ENCODE data around the gene RNASE8. TPM values are rescaled to one million over a fixed set of nuclear protein-coding genes. Genes with fewer than 3 reads are reported as not detected.

Gene RNASE8
- total RNA-seq, 1 experiment from 2014 or later, result not detected

DNA sequence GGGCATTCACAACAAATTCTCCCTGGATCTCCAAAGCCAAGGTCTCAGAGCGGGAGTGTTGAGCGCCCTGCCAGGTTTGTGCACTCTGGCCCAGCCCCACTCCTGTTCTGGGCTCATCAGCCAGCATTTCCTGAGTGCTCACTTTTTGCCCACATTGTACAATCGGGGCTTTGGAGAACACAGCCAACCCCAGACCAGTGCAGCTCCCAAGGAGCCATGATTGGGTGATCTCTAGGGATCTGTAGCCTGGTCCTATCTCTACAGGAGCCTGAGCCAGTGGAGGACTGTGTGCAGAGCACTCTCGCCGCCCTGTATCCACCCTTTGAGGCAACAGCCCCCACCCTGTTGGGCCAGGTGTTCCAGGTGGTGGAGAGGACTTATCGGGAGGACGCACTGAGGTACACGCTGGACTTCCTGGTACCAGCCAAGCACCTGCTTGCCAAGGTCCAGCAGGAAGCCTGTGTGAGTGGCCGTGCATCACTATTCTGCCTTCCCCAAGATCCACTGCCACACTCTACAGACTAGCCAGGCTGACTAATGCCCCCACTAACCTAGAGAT, 15.2 kb downstream of the RNASE8 start:
- DNase-seq (ENCODE audit: low spot score), result no peak

DNA sequence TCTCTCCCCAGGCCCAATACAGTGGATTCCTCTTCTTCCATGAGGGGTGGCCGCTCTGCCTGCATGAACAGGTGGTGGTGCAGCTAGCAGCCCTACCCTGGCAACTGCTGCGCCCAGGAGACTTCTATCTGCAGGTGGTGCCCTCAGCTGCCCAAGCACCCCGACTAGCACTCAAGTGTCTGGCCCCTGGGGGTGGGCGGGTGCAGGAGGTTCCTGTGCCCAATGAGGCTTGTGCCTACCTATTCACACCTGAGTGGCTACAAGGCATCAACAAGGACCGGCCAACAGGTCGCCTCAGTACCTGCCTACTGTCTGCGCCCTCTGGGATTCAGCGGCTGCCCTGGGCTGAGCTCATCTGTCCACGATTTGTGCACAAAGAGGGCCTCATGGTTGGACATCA, 16.3 kb downstream of the RNASE8 start:
- DNase-seq (ENCODE audit: low spot score), result no peak

DNA sequence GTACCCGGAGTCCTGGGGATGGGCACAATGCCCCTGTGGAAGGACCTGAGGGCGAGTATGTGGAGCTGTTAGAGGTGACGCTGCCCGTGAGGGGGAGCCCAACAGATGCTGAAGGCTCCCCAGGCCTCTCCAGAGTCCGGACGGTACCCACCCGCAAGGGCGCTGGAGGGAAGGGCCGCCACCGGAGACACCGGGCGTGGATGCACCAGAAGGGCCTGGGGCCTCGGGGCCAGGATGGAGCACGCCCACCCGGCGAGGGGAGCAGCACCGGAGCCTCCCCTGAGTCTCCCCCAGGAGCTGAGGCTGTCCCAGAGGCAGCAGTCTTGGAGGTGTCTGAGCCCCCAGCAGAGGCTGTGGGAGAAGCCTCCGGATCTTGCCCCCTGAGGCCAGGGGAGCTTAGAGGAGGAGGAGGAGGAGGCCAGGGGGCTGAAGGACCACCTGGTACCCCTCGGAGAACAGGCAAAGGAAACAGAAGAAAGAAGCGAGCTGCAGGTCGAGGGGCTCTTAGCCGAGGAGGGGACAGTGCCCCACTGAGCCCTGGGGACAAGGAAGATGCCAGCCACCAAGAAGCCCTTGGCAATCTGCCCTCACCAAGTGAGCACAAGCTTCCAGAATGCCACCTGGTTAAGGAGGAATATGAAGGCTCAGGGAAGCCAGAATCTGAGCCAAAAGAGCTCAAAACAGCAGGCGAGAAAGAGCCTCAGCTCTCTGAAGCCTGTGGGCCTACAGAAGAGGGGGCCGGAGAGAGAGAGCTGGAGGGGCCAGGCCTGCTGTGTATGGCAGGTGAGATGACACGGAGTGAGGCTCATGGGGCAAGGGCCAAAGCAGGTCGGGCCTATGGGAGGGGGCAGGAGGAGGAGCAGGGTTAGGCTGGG, 17.0 kb downstream of the RNASE8 start:
- no peak for DNase-seq (ENCODE audit: low spot score)

DNA sequence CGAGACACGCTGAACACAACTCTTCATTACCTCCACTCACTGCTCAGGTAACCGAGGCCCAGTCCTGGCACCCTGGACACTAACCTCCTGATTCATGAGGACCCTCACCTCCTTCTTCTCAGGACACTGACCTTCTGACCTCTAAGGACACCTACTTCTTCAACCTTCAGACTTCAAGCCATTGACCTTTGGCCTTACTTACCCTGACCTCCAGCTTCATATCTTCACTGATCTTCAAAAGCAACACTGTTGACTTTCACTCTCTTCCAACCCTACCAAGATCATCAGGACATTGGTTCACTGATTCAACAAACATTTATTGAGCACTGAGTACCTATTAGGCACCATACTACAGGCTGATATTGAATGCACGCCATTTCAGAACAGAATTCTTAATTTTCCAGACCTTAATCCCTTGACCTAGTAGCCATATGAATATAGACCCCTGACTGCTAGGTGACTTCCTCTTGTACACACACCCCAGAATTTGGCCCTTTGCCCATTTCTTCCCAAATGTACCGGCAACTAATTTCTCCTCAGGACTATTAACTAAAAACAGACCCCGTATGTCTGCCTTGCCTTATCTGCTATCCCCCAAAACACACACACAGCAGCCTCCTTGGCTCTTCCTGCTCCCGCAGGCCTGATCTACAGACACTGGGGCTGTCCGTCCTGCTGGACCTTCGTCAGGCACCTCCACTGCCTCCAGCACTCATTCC, 18.3 kb downstream of the RNASE8 start:
- DNase-seq (ENCODE audit: low spot score), result no peak

DNA sequence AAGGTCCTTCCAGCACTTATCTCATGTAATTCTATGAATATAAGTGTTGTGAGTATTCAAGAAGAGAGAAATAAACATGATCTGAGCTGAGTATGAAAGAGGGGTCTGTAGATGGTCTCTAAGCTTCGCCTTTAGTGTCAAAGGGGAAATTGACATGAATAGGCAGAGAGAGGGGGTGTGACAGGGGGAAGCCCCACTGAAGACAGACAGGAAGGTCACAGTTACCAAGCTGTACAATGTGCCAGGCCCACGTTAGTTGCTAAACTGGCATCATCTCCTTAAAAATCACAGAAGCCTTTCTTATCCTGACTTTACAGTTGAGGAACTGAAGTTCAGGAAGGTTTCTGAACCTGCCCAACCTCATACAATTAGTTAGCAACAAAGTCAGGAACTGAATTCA, 20.1 kb downstream of the RNASE8 start:
- DNase-seq (ENCODE audit: low spot score), result no peak

DNA sequence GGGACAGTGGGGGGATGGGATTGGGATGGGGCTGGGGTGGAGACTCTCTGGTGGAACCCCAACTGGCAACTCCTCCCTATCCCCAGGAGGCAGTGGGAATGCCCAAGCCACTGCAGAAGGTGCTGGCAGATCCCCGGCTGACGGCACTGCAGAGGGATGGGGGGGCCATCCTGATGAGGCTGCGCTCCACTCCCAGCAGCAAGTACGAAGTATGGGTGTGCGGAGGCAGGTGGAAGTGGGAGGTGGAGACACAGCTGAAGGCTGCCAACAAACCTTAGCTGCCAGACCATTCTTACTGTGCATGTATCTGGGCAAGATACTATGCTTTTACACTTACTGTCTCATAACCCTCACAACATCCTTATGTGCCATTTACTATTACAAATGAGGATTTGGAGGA, 20.7 kb downstream of the RNASE8 start:
- DNase-seq (ENCODE audit: low spot score), result no peak

DNA sequence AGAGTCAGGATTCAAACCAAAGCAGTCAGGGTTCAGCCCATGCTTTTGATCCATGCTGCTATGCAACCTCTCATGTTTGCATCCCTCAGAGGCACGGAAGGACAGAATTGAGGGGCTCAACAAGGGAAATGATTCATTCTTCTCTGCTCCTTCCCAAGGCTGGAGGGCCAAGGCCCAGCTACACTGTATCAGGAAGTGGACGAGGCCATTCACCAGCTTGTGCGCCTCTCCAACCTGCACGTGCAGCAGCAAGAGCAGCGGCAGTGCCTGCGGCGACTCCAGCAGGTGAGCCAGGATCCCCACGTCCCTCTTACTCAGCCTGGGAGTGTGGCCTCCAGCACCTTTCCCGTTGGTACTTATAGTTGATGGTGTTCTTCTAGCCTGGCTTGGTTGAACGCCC, 21.1 kb downstream of the RNASE8 start:
- no peak for DNase-seq (ENCODE audit: low spot score)

DNA sequence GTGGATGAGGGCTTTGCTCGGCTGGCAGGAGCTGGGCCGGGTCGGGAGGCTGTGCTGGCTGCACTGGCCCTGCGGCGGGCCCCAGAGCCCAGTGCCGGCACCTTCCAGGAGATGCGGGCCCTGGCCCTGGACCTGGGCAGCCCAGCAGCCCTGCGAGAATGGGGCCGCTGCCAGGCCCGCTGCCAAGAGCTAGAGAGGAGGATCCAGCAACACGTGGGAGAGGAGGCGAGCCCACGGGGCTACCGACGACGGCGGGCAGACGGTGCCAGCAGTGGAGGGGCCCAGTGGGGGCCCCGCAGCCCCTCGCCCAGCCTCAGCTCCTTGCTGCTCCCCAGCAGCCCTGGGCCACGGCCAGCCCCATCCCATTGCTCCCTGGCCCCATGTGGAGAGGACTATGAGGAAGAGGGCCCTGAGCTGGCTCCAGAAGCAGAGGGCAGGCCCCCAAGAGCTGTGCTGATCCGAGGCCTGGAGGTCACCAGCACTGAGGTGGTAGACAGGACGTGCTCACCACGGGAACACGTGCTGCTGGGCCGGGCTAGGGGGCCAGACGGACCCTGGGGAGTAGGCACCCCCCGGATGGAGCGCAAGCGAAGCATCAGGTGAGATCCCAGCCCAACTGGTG, 24.0 kb downstream of the RNASE8 start:
- no peak for DNase-seq (ENCODE audit: low spot score)

DNA sequence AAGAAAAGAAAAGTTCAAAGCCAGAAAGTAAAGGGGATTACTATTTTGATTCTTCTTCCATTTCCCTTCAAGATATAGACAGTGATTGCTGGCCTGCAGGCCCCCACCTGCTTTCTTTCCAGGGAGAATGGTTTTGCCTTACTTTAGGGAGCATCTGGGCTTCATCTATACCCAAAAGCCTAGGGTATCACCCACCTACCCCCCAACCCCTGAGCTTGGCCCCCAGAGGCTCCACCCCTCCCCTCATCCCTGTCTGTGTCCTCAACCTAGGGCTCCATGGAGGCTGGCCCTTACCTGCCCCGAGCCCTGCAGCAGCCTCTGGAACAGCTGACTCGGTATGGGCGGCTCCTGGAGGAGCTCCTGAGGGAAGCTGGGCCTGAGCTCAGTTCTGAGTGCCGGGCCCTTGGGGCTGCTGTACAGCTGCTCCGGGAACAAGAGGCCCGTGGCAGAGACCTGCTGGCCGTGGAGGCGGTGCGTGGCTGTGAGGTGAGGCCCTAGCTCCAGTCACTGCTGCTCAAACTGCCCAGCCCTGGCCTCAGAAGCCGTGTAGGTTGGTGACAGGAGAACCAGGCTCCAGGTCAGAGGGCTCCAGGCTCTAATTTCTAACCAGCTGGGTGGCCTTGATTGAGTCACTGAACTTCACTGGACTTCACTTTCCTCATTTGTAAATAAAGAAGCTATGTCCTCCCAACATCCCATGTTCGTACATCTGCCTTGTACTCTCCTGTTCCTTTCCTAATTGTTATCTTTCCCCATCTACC, 26.1 kb downstream of the RNASE8 start:
- DNase-seq (ENCODE audit: low spot score), result no peak

DNA sequence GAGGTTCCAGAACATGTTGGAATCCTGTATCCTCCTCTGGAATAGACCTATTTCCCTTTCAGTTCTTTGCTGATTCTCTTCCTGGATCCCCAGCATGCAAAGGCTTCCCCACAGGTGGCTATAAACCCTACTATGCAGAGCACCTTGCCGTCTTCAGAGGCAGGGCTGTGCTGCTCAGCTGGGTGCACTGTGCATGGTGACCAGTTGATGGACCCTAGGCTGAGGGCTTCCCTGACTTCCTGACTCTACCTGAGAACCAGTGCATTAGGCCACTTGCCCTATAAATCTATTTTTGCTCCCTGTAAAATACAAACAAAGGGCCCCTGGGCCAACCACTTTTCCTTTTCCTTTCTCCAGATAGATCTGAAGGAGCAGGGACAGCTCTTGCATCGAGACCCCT, 26.8 kb downstream of the RNASE8 start:
- no peak for DNase-seq (ENCODE audit: low spot score)

DNA sequence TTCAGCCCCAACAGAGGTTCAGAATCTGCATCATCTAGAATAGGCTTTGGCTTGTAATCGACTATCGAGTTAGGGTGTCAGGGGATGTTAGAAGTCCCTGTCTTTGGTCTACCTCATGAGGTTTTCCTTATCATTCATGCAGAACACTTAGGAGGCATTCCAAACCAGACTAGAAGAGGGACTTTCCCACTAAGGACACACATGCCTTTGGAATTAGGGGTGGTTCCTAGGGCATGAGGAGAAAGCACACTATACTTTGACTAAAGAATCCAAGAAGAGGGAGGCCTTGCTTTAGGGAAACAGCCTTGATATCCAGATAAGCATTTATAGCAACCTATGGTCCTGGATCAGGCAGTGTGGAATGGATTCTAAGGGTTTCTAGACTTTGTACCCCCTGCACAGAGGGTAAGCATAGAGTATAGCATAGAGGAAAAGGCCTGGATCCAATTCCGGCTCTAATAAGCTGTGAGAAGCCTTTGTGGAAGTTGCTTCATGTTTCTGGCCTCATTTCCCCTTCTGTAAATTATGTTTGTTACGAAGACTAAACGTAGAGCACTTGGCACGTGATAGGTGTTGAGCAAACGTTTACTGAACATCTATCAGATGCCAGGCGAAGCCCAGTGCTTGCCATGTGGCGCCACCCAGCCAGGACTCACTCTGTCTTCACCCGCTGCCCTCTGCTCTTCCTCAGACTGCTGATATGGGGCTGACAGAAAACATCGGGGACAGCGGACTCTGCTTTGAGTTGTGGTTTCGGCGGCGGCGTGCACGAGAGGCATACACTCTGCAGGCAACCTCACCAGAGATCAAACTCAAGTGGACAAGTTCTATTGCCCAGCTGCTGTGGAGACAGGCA, 27.6 kb downstream of the RNASE8 start:
- no peak for DNase-seq (ENCODE audit: low spot score)

DNA sequence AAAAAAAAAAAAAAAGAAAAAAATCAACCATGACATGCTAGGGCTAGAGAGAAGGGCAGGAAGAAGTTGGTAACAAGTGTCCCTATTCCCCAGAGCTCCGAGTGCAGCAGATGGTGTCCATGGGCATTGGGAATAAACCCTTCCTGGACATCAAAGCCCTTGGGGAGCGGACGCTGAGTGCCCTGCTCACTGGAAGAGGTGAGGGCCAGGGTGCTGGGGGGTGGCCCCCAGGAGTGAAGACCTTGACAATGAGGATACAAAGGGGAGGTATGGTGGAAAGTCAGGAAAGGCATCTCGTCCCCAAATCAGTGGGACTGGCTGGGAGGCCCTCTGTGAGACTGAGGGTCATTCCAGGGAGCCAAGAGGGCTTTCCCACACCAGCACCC, 29.3 kb downstream of the RNASE8 start:
- DNase-seq (ENCODE audit: low spot score), result no peak

DNA sequence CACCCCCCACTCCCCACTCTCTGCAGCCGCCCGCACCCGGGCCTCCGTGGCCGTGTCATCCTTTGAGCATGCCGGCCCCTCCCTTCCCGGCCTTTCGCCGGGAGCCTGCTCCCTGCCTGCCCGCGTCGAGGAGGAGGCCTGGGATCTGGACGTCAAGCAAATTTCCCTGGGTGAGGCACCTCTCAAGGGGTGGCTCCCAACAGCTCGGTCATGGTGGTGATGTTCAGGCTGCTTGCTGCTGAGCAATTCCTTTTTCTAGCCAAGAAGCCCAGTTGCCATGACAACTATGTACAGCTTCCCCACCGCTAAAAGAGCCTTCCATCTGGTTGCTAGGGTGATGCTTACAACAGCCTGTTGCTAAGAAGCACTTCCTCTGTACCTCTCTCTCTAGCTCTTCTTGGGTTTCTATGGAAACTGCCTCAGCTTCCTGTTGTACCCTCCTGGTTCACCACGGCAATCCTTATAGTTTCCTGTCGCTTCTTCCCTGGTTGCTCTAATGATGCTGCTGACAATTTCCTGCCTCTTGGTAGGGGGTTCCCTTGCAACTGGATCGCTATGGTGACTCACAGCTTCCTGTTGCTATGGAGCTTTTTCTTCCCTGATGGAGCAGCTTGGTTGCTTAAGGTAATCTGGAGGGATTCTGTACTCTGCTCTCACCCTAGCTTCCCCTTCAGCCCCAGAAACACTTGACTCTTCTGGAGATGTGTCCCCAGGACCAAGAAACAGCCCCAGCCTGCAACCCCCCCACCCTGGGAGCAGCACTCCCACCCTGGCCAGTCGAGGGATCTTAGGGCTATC, 29.9 kb downstream of the RNASE8 start:
- DNase-seq (ENCODE audit: low spot score), result no peak

DNA sequence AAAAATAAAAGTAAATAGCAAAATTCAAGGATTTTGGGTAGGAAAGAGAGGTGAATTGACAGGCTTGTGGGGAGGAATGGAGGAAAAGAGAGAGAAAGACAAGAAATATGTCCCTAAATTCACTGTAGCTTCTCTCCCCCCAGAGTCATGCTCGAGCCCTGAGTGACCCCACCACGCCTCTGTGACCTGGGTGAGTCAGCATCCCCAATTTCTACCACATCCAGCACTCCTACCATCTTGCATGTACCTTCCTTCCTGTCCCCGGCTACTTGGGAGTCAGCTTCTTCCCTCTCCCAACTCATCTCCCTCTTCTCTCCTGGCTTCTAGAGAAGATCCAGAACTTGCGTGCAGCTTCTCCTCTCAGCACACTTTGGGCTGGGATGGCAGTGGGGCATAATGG, 31.1 kb downstream of the RNASE8 start:
- DNase-seq (ENCODE audit: low spot score), result no peak

DNA sequence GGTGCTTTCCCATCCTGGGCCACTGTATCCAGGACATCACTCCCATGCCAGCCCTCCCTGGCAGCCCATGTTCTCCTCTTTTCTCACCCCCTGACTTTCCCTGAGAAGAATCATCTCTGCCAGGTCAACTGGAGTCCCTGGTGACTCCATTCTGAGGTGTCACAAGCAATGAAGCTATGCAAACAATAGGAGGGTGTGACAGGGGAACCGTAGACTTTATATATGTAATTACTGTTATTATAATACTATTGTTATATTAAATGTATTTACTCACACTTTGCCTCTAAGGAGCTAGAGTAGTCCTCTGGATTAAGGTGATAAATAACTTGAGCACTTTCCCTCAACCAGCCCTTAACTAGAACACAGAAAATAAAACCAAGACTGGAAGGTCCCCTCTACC, 31.6 kb downstream of the RNASE8 start:
- DNase-seq (ENCODE audit: low spot score), result no peak

DNA sequence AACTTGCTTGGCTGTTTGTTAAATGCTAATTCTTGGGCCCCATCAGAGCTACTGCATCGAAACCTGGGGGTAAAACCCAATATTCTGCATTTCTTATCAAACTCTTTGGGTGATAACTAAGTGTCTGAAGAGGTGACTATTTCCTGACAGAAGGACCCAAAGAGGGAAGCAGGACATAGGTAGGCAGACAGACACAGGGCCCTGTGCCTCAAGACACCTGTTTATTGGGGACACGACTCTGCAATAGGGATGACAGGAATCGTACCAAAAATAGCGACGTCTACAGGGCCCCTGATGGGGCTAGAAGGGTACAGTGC, 32.2 kb downstream of the RNASE8 start:
- DNase-seq (ENCODE audit: low spot score), result no peak

DNA sequence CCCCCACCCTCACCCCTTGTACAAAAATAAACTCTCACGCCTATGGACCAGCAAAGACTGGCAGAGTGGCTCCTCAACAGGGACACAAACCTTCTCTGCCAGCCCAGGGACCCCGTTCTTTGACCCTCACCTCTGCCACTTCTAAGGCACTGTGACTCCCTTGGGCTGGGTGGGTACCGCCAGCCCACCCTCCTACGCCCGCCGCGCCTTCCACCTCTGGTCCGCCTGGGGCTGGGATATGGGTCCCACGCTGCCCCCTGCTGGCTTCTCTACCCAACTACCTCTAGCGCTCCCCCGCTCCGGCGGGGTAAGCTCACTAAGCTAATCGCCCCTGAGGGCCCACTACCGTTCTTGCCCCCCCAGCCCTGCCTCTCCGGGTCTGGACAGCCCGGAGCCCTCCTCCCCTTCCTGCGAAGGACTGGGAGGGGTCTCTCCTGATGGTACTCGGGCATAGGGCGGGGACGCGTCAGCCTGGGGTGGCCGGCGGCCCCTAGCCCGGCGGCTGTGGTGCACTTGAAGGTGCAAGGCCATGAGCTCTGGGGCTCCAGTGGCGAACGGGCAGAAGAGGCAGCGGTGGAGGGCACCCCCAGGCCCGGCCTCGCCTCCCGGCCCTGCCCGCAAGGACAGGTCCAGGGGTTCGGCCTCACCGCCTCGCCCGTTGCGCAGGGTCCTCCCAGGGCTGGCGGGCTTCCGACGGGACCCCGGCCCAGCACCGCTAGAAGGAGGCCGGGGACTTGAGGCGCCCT, 32.7 kb downstream of the RNASE8 start:
- DNase-seq (ENCODE audit: low spot score), result no peak

DNA sequence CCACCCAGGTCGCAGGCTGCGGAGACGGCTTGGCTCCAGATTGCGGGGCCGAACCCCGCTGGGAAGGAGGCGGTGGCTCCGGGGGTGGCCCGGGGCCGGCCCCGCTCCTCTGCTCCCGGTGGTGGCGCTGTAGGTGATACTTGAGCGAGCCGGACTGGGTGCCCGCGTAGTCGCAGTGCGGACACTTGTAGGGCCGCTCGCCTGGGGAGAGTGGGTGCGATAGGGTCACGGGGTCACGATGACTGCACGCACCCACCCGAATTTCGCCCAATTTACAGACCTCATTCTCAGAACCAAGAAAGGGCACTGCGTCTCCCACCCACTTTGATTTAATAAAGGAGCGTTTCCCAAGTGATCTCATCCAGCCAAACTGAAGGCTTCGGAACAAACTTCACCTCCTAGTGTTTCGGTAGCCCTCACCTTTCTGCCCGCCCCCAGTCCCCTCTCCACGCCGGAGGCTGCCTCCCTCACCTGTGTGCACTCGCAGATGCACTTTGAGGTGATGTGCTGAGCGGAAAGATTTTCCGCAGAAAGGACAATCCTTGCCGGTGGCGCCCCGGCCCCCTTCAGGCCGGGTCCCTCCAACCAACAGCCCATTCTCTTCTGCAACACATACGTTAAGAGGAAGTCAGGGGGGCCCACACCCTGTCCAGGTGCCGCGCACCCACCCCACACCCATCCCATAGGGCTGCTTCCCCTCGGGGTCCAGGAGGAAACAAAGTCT, 33.5 kb downstream of the RNASE8 start:
- no peak for DNase-seq (ENCODE audit: low spot score)

Measured in HT-29 (cell line).